ENCODE data around the gene MRPS35. TPM values are rescaled to one million over a fixed set of nuclear protein-coding genes. Genes with fewer than 3 reads are reported as not detected.
A peak's percentile ranks its signal among the peaks of the same experiment; 100 is the strongest.

MRPS35 gene
- total RNA-seq, 1 donor from 2014 or later = 39.2 TPM

GRCh38 chr12:27778206-27778605 lies 67.6 kb downstream of the MRPS35 start:
- no peak overlapping the region for H3K9ac ChIP-seq
- no peak for DNase-seq (ENCODE audit: low spot score)
- H3K4me3 ChIP-seq = no peak overlapping the region
- Mint-ChIP-seq H3K27me3 (ENCODE audit: insufficient read depth, low read depth) (peaks cover 2% of the 10 kb centered on the region), H3K4me1 (peaks cover 32% of the 10 kb centered on the region), H3K27ac (no peak overlapping the region), H3K9me3 (no peaks in the 10 kb centered on the region), H3K4me3 (peak overlapping the region; percentile 70), H3K36me3 (peaks cover 13% of the 10 kb centered on the region)
- H3K4me1 ChIP-seq = peaks cover 26% of the 10 kb centered on the region
- no peak overlapping the region for H3K27ac ChIP-seq
- H2AFZ ChIP-seq (replicated peaks) = no peak overlapping the region
- no peaks in the 10 kb centered on the region for H3K36me3 ChIP-seq
- TF ChIP-seq EZH2phosphoT487 (IDR thresholded peaks at IDR 0.05) = no peak
- TF ChIP-seq EZH2 (IDR thresholded peaks at IDR 0.05) = no peak
- no peak for TF ChIP-seq CTCF (IDR thresholded peaks at IDR 0.05)
- H4K20me1 ChIP-seq (ENCODE audit: low read depth) = no peaks in the 10 kb centered on the region
- peaks cover 24% of the 10 kb centered on the region for H3F3A ChIP-seq (ENCODE audit: low read depth)
- no peaks in the 10 kb centered on the region for H3K9me3 ChIP-seq (ENCODE audit: low read depth)
- peaks cover 31% of the 10 kb centered on the region for H3K79me2 ChIP-seq (ENCODE audit: low read depth)
- no peaks in the 10 kb centered on the region for H3K27me3 ChIP-seq
- H3K4me2 ChIP-seq = no peak overlapping the region

- peaks cover 43% of the 10 kb centered on the region for H3K79me2 ChIP-seq (ENCODE audit: low read depth)
- peak overlapping the region; percentile 82 for H3K4me3 ChIP-seq
- TF ChIP-seq EZH2phosphoT487 (IDR thresholded peaks at IDR 0.05) (no peak), EZH2 (IDR thresholded peaks at IDR 0.05) (no peak), CTCF (IDR thresholded peaks at IDR 0.05) (no peak)
- H3K27ac Mint-ChIP-seq = peak overlapping the region; percentile 97
- H3K36me3 ChIP-seq = no peaks in the 10 kb centered on the region
- H3K4me3 Mint-ChIP-seq = peak overlapping the region; percentile 90
- no peaks in the 10 kb centered on the region for H3K9me3 Mint-ChIP-seq
- peak overlapping the region; percentile 93 for H3K4me2 ChIP-seq
- peaks cover 32% of the 10 kb centered on the region for H3K4me1 Mint-ChIP-seq
- peak overlapping the region; percentile 77 for H3K9ac ChIP-seq
- no peaks in the 10 kb centered on the region for H3K9me3 ChIP-seq (ENCODE audit: low read depth)
- H3K36me3 Mint-ChIP-seq = peaks cover 17% of the 10 kb centered on the region
- peaks cover 24% of the 10 kb centered on the region for H3F3A ChIP-seq (ENCODE audit: low read depth)
- H4K20me1 ChIP-seq (ENCODE audit: low read depth) = no peaks in the 10 kb centered on the region
- peaks cover 2% of the 10 kb centered on the region for H3K27me3 Mint-ChIP-seq (ENCODE audit: insufficient read depth, low read depth)
- no peaks in the 10 kb centered on the region for H3K27me3 ChIP-seq
- H3K27ac ChIP-seq = peak overlapping the region; percentile 93
- peaks cover 26% of the 10 kb centered on the region for H3K4me1 ChIP-seq
- H2AFZ ChIP-seq (replicated peaks) = peak overlapping the region; percentile 90
- DNase-seq (ENCODE audit: low spot score) = peak; percentile 48
Measured at GRCh38 chr12:27779416-27779919, 68.8 kb downstream of the MRPS35 start.

- H4K20me1 ChIP-seq (ENCODE audit: low read depth) = no peaks in the 10 kb centered on the region
- H3K36me3 ChIP-seq = no peaks in the 10 kb centered on the region
Measured at GRCh38 chr12:27779920-27780611, 69.4 kb downstream of the MRPS35 start, which contains the start of the genes KLHL42 and MANSC4. Gene KLHL42 (plus strand): TSS chr12:27780233. CDS start chr12:27780331, 98 bp downstream. Gene MANSC4 (minus strand): TSS chr12:27780236. CDS start chr12:27771276, 8,960 bp downstream.

More at GRCh38 chr12:27779920-27780611, 69.4 kb downstream of the MRPS35 start, which contains the start of the genes KLHL42 and MANSC4:
- Mint-ChIP-seq H3K4me1 (peaks cover 34% of the 10 kb centered on the region), H3K27ac (peak within 1 kb of the TSS; percentile 97), H3K36me3 (peaks cover 22% of the 10 kb centered on the region), H3K27me3 (ENCODE audit: insufficient read depth, low read depth) (peaks cover 2% of the 10 kb centered on the region), H3K9me3 (peaks cover 2% of the 10 kb centered on the region), H3K4me3 (peak within 1 kb of the TSS; percentile 90)
- Histone ChIP-seq H3K9me3 (ENCODE audit: low read depth) (no peaks in the 10 kb centered on the region), H3F3A (ENCODE audit: low read depth) (peaks cover 24% of the 10 kb centered on the region), H3K4me1 (peaks cover 26% of the 10 kb centered on the region), H3K27ac (peak within 1 kb of the TSS; percentile 93), H3K4me3 (peak within 1 kb of the TSS; percentile 82), H3K27me3 (no peaks in the 10 kb centered on the region), H3K79me2 (ENCODE audit: low read depth) (peaks cover 49% of the 10 kb centered on the region), H3K9ac (peak within 1 kb of the TSS; percentile 77), H2AFZ (replicated peaks) (peak within 1 kb of the TSS; percentile 90), H3K4me2 (peak within 1 kb of the TSS; percentile 93)
- TF ChIP-seq EZH2phosphoT487 (IDR thresholded peaks at IDR 0.05) (no peak), CTCF (IDR thresholded peaks at IDR 0.05) (peak; percentile 13)
- peak; percentile 87 for DNase-seq (ENCODE audit: low spot score)

All from neural progenitor cell (in vitro differentiated cells).